Measurements from ENCODE around the gene MAP1LC3B2. TPM values are rescaled to one million over a fixed set of nuclear protein-coding genes. Genes with fewer than 3 reads are reported as not detected.

MAP1LC3B2 gene
- total RNA-seq (2016; rRNA removed; fragmentation: Illumina TruSeq; extraction: Trizol) (0.60 and 0.70 TPM in 2 replicates), polyA plus RNA-seq (2011; rRNA removed) (2.1 and 2.2 TPM in 2 replicates), polyA minus RNA-seq (2011; rRNA and poly(A)+ RNA removed; ENCODE audit: low replicate concordance) (0.46 and 0.84 TPM in 2 replicates), Bru-seq, nascent RNA (not detected), BruChase-seq, experiment 1, labeled RNA remaining after a 6-hour chase (percentile 15 among the genes with signal in this experiment), BruChase-seq, experiment 2, labeled RNA remaining after a 2-hour chase (percentile 5 among the genes with signal in this experiment)
- total RNA-seq (2016; cell fraction: cytosol; rRNA removed; fragmentation: Illumina TruSeq; extraction: Trizol; ENCODE audit: low read depth), result 0.62 TPM in 1 of 2 replicates, not detected in the other
- total RNA-seq (2016; cell fraction: insoluble cytoplasmic fraction; rRNA removed; fragmentation: Illumina TruSeq; extraction: Trizol), result 0.84 and 0.98 TPM in 2 replicates
- total RNA-seq (2016; cell fraction: membrane; rRNA removed; fragmentation: Illumina TruSeq; extraction: Trizol), result not detected in 2 replicates
- 0.81 TPM in 1 of 2 replicates, not detected in the other for total RNA-seq (2016; cell fraction: nucleus; rRNA removed; fragmentation: Illumina TruSeq; extraction: Trizol)
- 0.27 and 1.1 TPM in 2 replicates for polyA plus RNA-seq (2011; cell fraction: cytosol; rRNA removed)
- polyA plus RNA-seq (2011; cell fraction: nucleus; rRNA removed), result 0.38 TPM in 1 of 2 replicates, not detected in the other
- 6.8 and 8.0 TPM in 2 replicates for polyA plus RNA-seq (2012)
- 0.40 and 1.3 TPM in 2 replicates for polyA plus RNA-seq (2016; cell fraction: cytosol; fragmentation: Illumina TruSeq; extraction: Trizol; ENCODE audit: low read depth)
- polyA plus RNA-seq (2016; cell fraction: insoluble cytoplasmic fraction; fragmentation: Illumina TruSeq; extraction: Trizol; ENCODE audit: low read depth), result 2.8 and 3.3 TPM in 2 replicates
- polyA plus RNA-seq (2016; cell fraction: membrane; fragmentation: Illumina TruSeq; extraction: Trizol; ENCODE audit: low read depth), result 0.83 and 1.4 TPM in 2 replicates
- polyA plus RNA-seq (2016; cell fraction: nucleus; fragmentation: Illumina TruSeq; extraction: Trizol; ENCODE audit: insufficient read depth, low read depth), result 1.6 and 1.9 TPM in 2 replicates
- not detected in 2 replicates for polyA minus RNA-seq (2011; cell fraction: cytosol; rRNA and poly(A)+ RNA removed)
- polyA minus RNA-seq (2011; cell fraction: nucleus; rRNA and poly(A)+ RNA removed), result not detected in 2 replicates
- long read RNA-seq, experiment 1, partial matches to known transcripts, result 3 of 3 reads
- long read RNA-seq, experiment 1, other reads (novel, unspliced or antisense), result 0 of 3 reads
- long read RNA-seq, experiment 2, partial matches to known transcripts, result 6 of 6 reads
- long read RNA-seq, experiment 2, other reads (novel, unspliced or antisense), result 0 of 6 reads

- H2AFZ ChIP-seq (ENCODE audit: low read length), result peak within 1 kb of the TSS; percentile 39
- H3K36me3 ChIP-seq (replicated peaks in 1 of 2; ENCODE audit: control insufficient read depth in 1 of 2, insufficient read depth in 2 of 2, low read length in 2 of 2), result no peaks in the 10 kb centered on the region
- FAIRE-seq, result peak; percentile 23
- ATAC-seq, result peak; percentile 87
- no peaks in the 10 kb centered on the region; a peak in 2 of 5 replicates for H3K27me3 ChIP-seq (ENCODE audit: control insufficient read depth in 1 of 2, insufficient read depth in 2 of 2, low read length in 2 of 2)
- ChIA-PET POLR2A (interaction anchor here (0.7 to 0.8 kb wide), 2 partner anchors 283 to 1870 kb away, joined by 3 to 4 read pairs; no protein-coding TSS in a partner anchor), CTCF (ENCODE audit: low intra/inter-chr PET ratio, low total read pairs) (no interaction called here)
- H4K20me1 ChIP-seq (ENCODE audit: insufficient read depth, low read length), result no peaks in the 10 kb centered on the region
- BruUV-seq (replicated peaks), result no TSS peak
- peak; percentile 15 for DNase-seq (ENCODE audit: low spot score)
- peaks cover 16% of the 10 kb centered on the region for H3K4me1 ChIP-seq (ENCODE audit: insufficient read depth, low read length)
- H3K4me2 ChIP-seq (ENCODE audit: low read depth, low read length), result peak within 1 kb of the TSS; percentile 71
- peak within 1 kb of the TSS; percentile 6 to 53 (median 36); a peak in 5 of 6 replicates for H3K4me3 ChIP-seq (replicated peaks in 1 of 3; ENCODE audit: insufficient read depth in 1 of 3, low read depth in 2 of 3, low read length in 3 of 3)
- no peak within 1 kb of the TSS for H3K9ac ChIP-seq (ENCODE audit: insufficient read depth, low read depth, low read length)
- intact Hi-C loops (cut with micrococcal nuclease; ENCODE audit: unreplicated experiment), result no loop called here
- H3K79me2 ChIP-seq (ENCODE audit: insufficient read depth, low read length), result no peaks in the 10 kb centered on the region
- no peak within 1 kb of the TSS for H3K27ac ChIP-seq (ENCODE audit: extremely low read length, insufficient read depth, low read length)
- in situ Hi-C loops (cut with HindIII; ENCODE audit: extremely low pct_ligation_motif_present, low pct_unique_long_range_greater_than_20kb), result no loop called here
- H3K9me3 ChIP-seq (ENCODE audit: low read length), result no peaks in the 10 kb centered on the region
- WGBS (ENCODE audit: low lambda C conversion rate), result 24% methylated on average over 14 of the region's 19 CpGs
- TF ChIP-seq SIX1 (CRISPR knock-in tag; IDR thresholded peaks at IDR 0.05; ENCODE audit: borderline replicate concordance), result no peak
- no peak for TF ChIP-seq HNRNPL (IDR thresholded peaks at IDR 0.05; ENCODE audit: low read depth, low read length)
- no peak for TF ChIP-seq HIVEP1 (CRISPR knock-in tag; IDR thresholded peaks at IDR 0.05)
- TF ChIP-seq ZSCAN31 (CRISPR knock-in tag; IDR thresholded peaks at IDR 0.05; ENCODE audit: low read depth), result no peak
- TF ChIP-seq ZNF75D (CRISPR knock-in tag; IDR thresholded peaks at IDR 0.05; ENCODE audit: borderline replicate concordance), result no peak
- no peak for TF ChIP-seq FOXM1 (CRISPR knock-in tag; IDR thresholded peaks at IDR 0.05)
- TF ChIP-seq ZNF687 (CRISPR knock-in tag; IDR thresholded peaks at IDR 0.05), result peak; percentile 38
- no peak for TF ChIP-seq PHF20 (CRISPR knock-in tag; IDR thresholded peaks at IDR 0.05)
- TF ChIP-seq PITX1 (CRISPR knock-in tag; IDR thresholded peaks at IDR 0.05), result peak; percentile 49; the same call in 1 of the 2 replicates
- TF ChIP-seq MAFK (conservative IDR thresholded peaks at IDR 0.05 in 1 of 2, IDR thresholded peaks at IDR 0.05 in 1 of 2; ENCODE audit: low read length in 2 of 2), result peak; percentile 93 to 97
- no peak for TF ChIP-seq ZNF383 (CRISPR knock-in tag; IDR thresholded peaks at IDR 0.05; ENCODE audit: borderline replicate concordance)
- no peak for TF ChIP-seq ZNF850 (CRISPR knock-in tag; conservative IDR thresholded peaks at IDR 0.05)
- TF ChIP-seq TIGD3 (CRISPR knock-in tag; IDR thresholded peaks at IDR 0.05; ENCODE audit: borderline replicate concordance), result no peak
Measured at GRCh38 chr12:116559162-116559935, at the start of gene MAP1LC3B2. Gene MAP1LC3B2, plus strand, starts transcription at chr12:116559381. Its CDS starts 16,562 bp downstream, at chr12:116575943.
